WTC11 (cell line): ENCODE data around the gene CEACAM18.

Experiments used
- CBFB ChIP-seq: sonication (generic); formaldehyde crosslinking; IDR thresholded peaks from 2 replicates; pipeline ENCODE4 v1.8.1; 2022; ENCODE audit warnings: mild to moderate bottlenecking, low read depth, missing genetic modification reagents
- E2F4 ChIP-seq: sonication (generic); formaldehyde crosslinking; IDR thresholded peaks from 2 replicates; pipeline ENCODE4 v1.8.1; 2022; ENCODE audit warnings: low read depth, mild to moderate bottlenecking, moderate library complexity, missing genetic modification reagents, borderline replicate concordance
- ELF4 ChIP-seq: sonication (generic); formaldehyde crosslinking; IDR thresholded peaks from 2 replicates; pipeline ENCODE4 v1.8.1; 2022; ENCODE audit warnings: low read depth, mild to moderate bottlenecking, moderate library complexity, missing genetic modification reagents
- ZBTB21 ChIP-seq: sonication (generic); formaldehyde crosslinking; IDR thresholded peaks from 2 replicates; pipeline ENCODE4 v1.8.1; 2023; ENCODE audit warnings: mild to moderate bottlenecking, missing genetic modification reagents, borderline replicate concordance
- TF ChIP-seq, protein P1 (sequence below): fragments of 200-600 bp; IDR thresholded peaks from 2 replicates; pipeline ENCODE4 v1.8.0; 2022; ENCODE audit warnings: antibody characterized with exemption
- TF ChIP-seq, protein P2 (sequence below): fragments of 250-450 bp; sonication (Bioruptor Pico); IDR thresholded peaks from 2 replicates; pipeline ENCODE4 v1.9.0; 2021; ENCODE audit warnings: mild to moderate bottlenecking

GRCh38 chr19:51478381-51479234, at the start of gene CEACAM18:
- TF ChIP-seq ZBTB21 (no peak), CBFB (CRISPR knock-in tag) (no peak), ELF4 (no peak), E2F4 (no peak)
- TF ChIP-seq, protein P1, sequence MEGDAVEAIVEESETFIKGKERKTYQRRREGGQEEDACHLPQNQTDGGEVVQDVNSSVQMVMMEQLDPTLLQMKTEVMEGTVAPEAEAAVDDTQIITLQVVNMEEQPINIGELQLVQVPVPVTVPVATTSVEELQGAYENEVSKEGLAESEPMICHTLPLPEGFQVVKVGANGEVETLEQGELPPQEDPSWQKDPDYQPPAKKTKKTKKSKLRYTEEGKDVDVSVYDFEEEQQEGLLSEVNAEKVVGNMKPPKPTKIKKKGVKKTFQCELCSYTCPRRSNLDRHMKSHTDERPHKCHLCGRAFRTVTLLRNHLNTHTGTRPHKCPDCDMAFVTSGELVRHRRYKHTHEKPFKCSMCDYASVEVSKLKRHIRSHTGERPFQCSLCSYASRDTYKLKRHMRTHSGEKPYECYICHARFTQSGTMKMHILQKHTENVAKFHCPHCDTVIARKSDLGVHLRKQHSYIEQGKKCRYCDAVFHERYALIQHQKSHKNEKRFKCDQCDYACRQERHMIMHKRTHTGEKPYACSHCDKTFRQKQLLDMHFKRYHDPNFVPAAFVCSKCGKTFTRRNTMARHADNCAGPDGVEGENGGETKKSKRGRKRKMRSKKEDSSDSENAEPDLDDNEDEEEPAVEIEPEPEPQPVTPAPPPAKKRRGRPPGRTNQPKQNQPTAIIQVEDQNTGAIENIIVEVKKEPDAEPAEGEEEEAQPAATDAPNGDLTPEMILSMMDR = no peak
- TF ChIP-seq, protein P2, sequence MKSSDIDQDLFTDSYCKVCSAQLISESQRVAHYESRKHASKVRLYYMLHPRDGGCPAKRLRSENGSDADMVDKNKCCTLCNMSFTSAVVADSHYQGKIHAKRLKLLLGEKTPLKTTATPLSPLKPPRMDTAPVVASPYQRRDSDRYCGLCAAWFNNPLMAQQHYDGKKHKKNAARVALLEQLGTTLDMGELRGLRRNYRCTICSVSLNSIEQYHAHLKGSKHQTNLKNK (CRISPR knock-in tag) = no peak
